A673 (cell line): ENCODE data around the gene GART.

Experiments used
- CTCF ChIP-seq: fragments of 300-800, 200-600 bp; sonication (generic); conservative IDR thresholded peaks from 2 replicates; pipeline ENCODE4 v1.5.1; 2017; ENCODE audit warnings: low read depth, mild to moderate bottlenecking, antibody characterized with exemption, low read length, moderate library complexity, mixed read lengths
- EZH2 ChIP-seq: fragments of 200-600 bp; sonication (generic); IDR thresholded peaks from 2 replicates; pipeline ENCODE4 v1.6.1; 2017; ENCODE audit warnings: borderline replicate concordance, low read depth, mild to moderate bottlenecking, mixed read lengths, antibody characterized with exemption, low read length; ENCODE audit not compliant: poor library complexity, severe bottlenecking

DNA sequence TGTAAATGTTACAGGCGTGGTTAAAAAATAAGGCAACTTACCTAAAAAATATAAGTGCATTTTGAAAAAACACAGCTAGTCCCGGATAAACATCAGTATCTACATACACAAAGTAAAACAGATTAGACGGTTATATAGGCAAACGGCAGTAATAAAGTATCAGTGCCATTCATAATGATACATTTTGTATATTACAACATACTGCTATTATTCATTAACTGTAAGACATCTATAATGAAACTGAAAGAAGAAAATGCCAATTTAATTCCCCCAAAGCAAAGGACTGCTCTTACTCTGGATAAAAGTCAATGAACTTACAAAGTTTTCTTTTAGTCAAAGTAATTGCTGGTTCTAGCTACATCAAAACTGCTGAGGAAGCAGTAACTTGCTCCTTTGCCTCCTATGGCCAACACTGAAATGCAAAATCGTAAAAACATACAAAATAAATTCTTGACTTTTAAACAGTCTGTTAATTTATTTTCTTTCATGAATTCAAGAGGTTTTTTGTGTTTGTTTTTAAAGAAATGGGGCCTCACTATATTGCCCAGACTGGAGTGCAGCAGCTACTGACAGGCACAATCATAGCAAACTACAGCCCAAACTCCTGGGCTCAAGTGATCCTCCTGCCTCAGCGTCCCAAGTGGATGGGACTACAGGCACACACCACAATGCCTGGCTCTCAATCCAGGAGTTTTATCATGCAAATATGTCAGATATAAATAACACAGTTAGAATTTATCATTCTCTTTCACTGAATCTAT is 86.1 kb downstream of the GART start:
- TF ChIP-seq CTCF (no peak), EZH2 (no peak)
